ENCODE measurements around the gene EME2.

- no peak for TF ChIP-seq TAF1 (IDR thresholded peaks at IDR 0.05; ENCODE audit: low read depth)
- TF ChIP-seq EGR1 (IDR thresholded peaks at IDR 0.05) = no peak
Measured at GRCh38 chr16:1759511-1759910, 13.1 kb upstream of the EME2 start.

Data from Ishikawa (cell line).